ENCODE results near the gene CYB5D1.

- no peak for TF ChIP-seq CTCF (IDR thresholded peaks at IDR 0.05)
- no peak for TF ChIP-seq POLR2A (IDR thresholded peaks at IDR 0.05; ENCODE audit: low read depth)
- TF ChIP-seq EP300 (IDR thresholded peaks at IDR 0.05) = no peak
Measured at GRCh38 chr17:7833795-7834541, 23.8 kb upstream of the CYB5D1 start, which contains the start of gene KDM6B.

Measured in esophagus muscularis mucosa (tissue), 4 donors.